K562 (cell line): ENCODE measurements around the gene GNL3. TPM values are rescaled to one million over a fixed set of nuclear protein-coding genes. Genes with fewer than 3 reads are reported as not detected.

Experiments
- CLOCK ChIP-seq: fragments of 250-450 bp; sonication (Bioruptor Pico); IDR thresholded peaks from 2 replicates; pipeline ENCODE4 v1.4.0; 2020; ENCODE audit warnings: mild to moderate bottlenecking, moderate library complexity, borderline replicate concordance
- E2F3 ChIP-seq: fragments of 250-450 bp; sonication (Bioruptor Pico); IDR thresholded peaks from 2 replicates; pipeline ENCODE4 v1.4.0; 2020; ENCODE audit warnings: mild to moderate bottlenecking
- EP400 ChIP-seq: fragments of 450-650 bp; IDR thresholded peaks from 2 replicates; pipeline ENCODE4 v1.6.1; 2017; ENCODE audit warnings: antibody characterized with exemption, mild to moderate bottlenecking, moderate library complexity
- EZH2 ChIP-seq: IDR thresholded peaks from 2 replicates; pipeline ENCODE4 v1.6.1; 2012; ENCODE audit warnings: low read depth, mild to moderate bottlenecking, inconsistent platforms, low read length, borderline replicate concordance
- FOXJ3 ChIP-seq: sonication (generic); formaldehyde crosslinking; IDR thresholded peaks from 2 replicates; pipeline ENCODE4 v1.4.0; 2020; ENCODE audit warnings: mild to moderate bottlenecking, missing genetic modification reagents
- MAFK ChIP-seq: IDR thresholded peaks from 2 replicates; pipeline ENCODE4 v1.6.1; 2011; ENCODE audit warnings: low read length, improper control_type of control experiment
- MYC ChIP-seq, 2 experiments: fragments of 250-450 bp in 1 of 2; sonication (Bioruptor Pico) in 1 of 2; IDR thresholded peaks; 2 replicates each; pipeline versions ENCODE4 v1.5.1 to v1.6.1; 2012 to 2021; ENCODE audit warnings: low read depth in 2 of 2, borderline replicate concordance in 1 of 2, improper control_type of control experiment in 1 of 2, low read length in 1 of 2, mild to moderate bottlenecking in 1 of 2, moderate library complexity in 1 of 2
- NFIX ChIP-seq: fragments of 250-450 bp; sonication (Bioruptor Pico); IDR thresholded peaks from 2 replicates; pipeline ENCODE4 v1.4.0; 2020; ENCODE audit warnings: low read depth, mild to moderate bottlenecking, moderate library complexity
- NR2F6 ChIP-seq: fragments of 450-650 bp; formaldehyde crosslinking; IDR thresholded peaks from 2 replicates; pipeline ENCODE4 v1.4.0; 2020; ENCODE audit warnings: mild to moderate bottlenecking
- NR4A1 ChIP-seq, 2 experiments: fragments of 250-450 bp in 1 of 2; fragments of 450-650 bp in 1 of 2; sonication (Bioruptor Pico) in 1 of 2; IDR thresholded peaks; 2 replicates each; pipeline versions ENCODE4 v1.4.0 to v1.6.1; 2016 to 2020; ENCODE audit warnings: mild to moderate bottlenecking in 2 of 2, missing compliant biosample characterization in 1 of 2, missing genetic modification characterization in 1 of 2, moderate library complexity in 1 of 2
- POLR2B ChIP-seq: fragments of 450-650 bp; IDR thresholded peaks from 2 replicates; pipeline ENCODE4 v1.6.1; 2018; ENCODE audit warnings: low read depth; ENCODE audit not compliant: partially characterized antibody
- SAP30 ChIP-seq: fragments of 200-600 bp; sonication (generic); IDR thresholded peaks from 2 replicates; pipeline ENCODE4 v1.6.1; 2012; ENCODE audit warnings: borderline replicate concordance, low read depth, mild to moderate bottlenecking, moderate library complexity, low read length, control low read depth, inconsistent platforms; ENCODE audit not compliant: insufficient read depth, poor library complexity, severe bottlenecking
- SPI1 ChIP-seq: IDR thresholded peaks from 2 replicates; pipeline ENCODE4 v1.6.1; 2011; ENCODE audit warnings: low read depth, low read length, control low read depth, borderline replicate concordance
- SRSF7 ChIP-seq: fragments of 200-400 bp; formaldehyde crosslinking; optimal IDR thresholded peaks from 2 replicates; pipeline ENCODE3; 2017; ENCODE audit warnings: mild to moderate bottlenecking, low read depth, low read length
- ZBTB26 ChIP-seq: fragments of 450-650 bp; formaldehyde crosslinking; IDR thresholded peaks from 2 replicates; pipeline ENCODE4 v1.4.0; 2022; ENCODE audit warnings: missing genetic modification characterization
- polyA plus RNA-seq, 8 experiments: library from polyadenylated mRNA; depleted of rRNA in 4 of 8; stranded (reverse) in 5 of 8; unstranded in 3 of 8; fragments of >200 nt; fragmentation: Nextera tagmentation in 2 of 8; fragmentation: Illumina TruSeq in 1 of 8; extraction: Ambion mirVana in 2 of 8; extraction: Trizol in 1 of 8; gene quantifications; 2 replicates each; pipeline versions ENCODE4 v1.2.1 to v1.2.3, GENCODE V29; 2011 to 2014; ENCODE audit warnings: inconsistent platforms in 1 of 8, missing spikeins in 1 of 8
- total RNA-seq, 7 experiments: library from RNA; depleted of rRNA in 6 of 7; stranded (reverse); fragments of >200 nt in 6 of 7; fragmentation: Illumina TruSeq in 2 of 7; extraction: Trizol in 2 of 7; gene quantifications; 2 replicates each; pipeline versions ENCODE4 v1.2.1 to v1.2.3, GENCODE V29; 2011 to 2021; ENCODE audit warnings: low replicate concordance in 1 of 7
- TF ChIP-seq, protein P1 (sequence below): fragments of 250-450 bp; sonication (Bioruptor Pico); IDR thresholded peaks from 2 replicates; pipeline ENCODE4 v1.8.0; 2022; ENCODE audit warnings: inconsistent platforms, mild to moderate bottlenecking, moderate library complexity, borderline replicate concordance
- TF ChIP-seq, protein P2 (sequence below): IDR thresholded peaks from 3 replicates; pipeline ENCODE4 v1.6.1; 2011; ENCODE audit warnings: borderline replicate concordance, mild to moderate bottlenecking; ENCODE audit not compliant: insufficient read length, insufficient read depth

The GNL3 gene
- total and polyA plus RNA-seq, 9 of the 15 experiments (the other 6 are each of a cell fraction or from before 2014, with no cell fraction given), result 132 to 313 (median 220) TPM

- TF ChIP-seq EZH2 (no peak), POLR2B (peak; percentile 67), SRSF7 (no peak), ZBTB26 (CRISPR knock-in tag) (no peak), NFIX (CRISPR knock-in tag) (no peak), SAP30 (peak; percentile 97), NR2F6 (CRISPR knock-in tag) (no peak), MYC (IDR thresholded peaks at IDR 0.05; ENCODE audit: low read depth, low read length) (peak; percentile 69), MYC (CRISPR knock-in tag; IDR thresholded peaks at IDR 0.05; ENCODE audit: borderline replicate concordance, low read depth) (peak; percentile 41; the same call in 1 of the 2 replicates), E2F3 (CRISPR knock-in tag) (0 out of 2 replicates have a peak, but pooled peaks have one; percentile 6), SPI1 (0 out of 2 replicates have a peak, but pooled peaks have one; percentile 38), NR4A1 (CRISPR knock-in tag; IDR thresholded peaks at IDR 0.05) (no peak), NR4A1 (tag; IDR thresholded peaks at IDR 0.05) (no peak), CLOCK (CRISPR knock-in tag) (no peak), EP400 (peak; percentile 77; the same call in 1 of the 2 replicates), MAFK (no peak), FOXJ3 (CRISPR knock-in tag) (no peak)
- TF ChIP-seq, protein P1, sequence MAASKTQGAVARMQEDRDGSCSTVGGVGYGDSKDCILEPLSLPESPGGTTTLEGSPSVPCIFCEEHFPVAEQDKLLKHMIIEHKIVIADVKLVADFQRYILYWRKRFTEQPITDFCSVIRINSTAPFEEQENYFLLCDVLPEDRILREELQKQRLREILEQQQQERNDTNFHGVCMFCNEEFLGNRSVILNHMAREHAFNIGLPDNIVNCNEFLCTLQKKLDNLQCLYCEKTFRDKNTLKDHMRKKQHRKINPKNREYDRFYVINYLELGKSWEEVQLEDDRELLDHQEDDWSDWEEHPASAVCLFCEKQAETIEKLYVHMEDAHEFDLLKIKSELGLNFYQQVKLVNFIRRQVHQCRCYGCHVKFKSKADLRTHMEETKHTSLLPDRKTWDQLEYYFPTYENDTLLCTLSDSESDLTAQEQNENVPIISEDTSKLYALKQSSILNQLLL (CRISPR knock-in tag), result no peak
- TF ChIP-seq, protein P2, sequence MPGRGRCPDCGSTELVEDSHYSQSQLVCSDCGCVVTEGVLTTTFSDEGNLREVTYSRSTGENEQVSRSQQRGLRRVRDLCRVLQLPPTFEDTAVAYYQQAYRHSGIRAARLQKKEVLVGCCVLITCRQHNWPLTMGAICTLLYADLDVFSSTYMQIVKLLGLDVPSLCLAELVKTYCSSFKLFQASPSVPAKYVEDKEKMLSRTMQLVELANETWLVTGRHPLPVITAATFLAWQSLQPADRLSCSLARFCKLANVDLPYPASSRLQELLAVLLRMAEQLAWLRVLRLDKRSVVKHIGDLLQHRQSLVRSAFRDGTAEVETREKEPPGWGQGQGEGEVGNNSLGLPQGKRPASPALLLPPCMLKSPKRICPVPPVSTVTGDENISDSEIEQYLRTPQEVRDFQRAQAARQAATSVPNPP, result no peak
Measured at GRCh38 chr3:52705688-52706686, 20.2 kb downstream of the GNL3 start, which contains the start of the genes GLT8D1 and SPCS1 (continued).
